Measurements from ENCODE around the gene PDYN. TPM values are rescaled to one million over a fixed set of nuclear protein-coding genes. Genes with fewer than 3 reads are reported as not detected.
A peak's percentile ranks its signal among the peaks of the same experiment; 100 is the strongest.

Gene PDYN
- total and polyA plus RNA-seq, 10 of the 15 experiments (the other 5 are each of a cell fraction or from before 2014, with no cell fraction given): not detected

GRCh38 chr20:1955217-1955616 lies 38.6 kb downstream of the PDYN start (continued):
- TF ChIP-seq PRDM15 (CRISPR knock-in tag; IDR thresholded peaks at IDR 0.05): no peak
- no peak for TF ChIP-seq ZSCAN29 (IDR thresholded peaks at IDR 0.05)
- no peak for TF ChIP-seq RELB (IDR thresholded peaks at IDR 0.05; ENCODE audit: low read depth)

- POLR2A ChIA-PET: no interaction called here
- H4K20me1 ChIP-seq (ENCODE audit: control insufficient read depth, insufficient read depth): no peaks in the 10 kb centered on the region
- H3K9me3 ChIP-seq (replicated peaks; ENCODE audit: control insufficient read depth, insufficient read depth, low read length): no peaks in the 10 kb centered on the region
- no peak overlapping the region for H3K27ac ChIP-seq (ENCODE audit: control insufficient read depth, insufficient read depth)
- CTCF ChIA-PET: interaction anchor here (0.6 to 2.2 kb wide), 5 partner anchors 10 to 250 kb away, joined by 3 to 7 read pairs (median 4); no protein-coding TSS in a partner anchor
- SMC1A ChIA-PET (ENCODE audit: uncharacterized antibody, unreplicated experiment): interaction anchor here (0.7 to 3.6 kb wide), 2 partner anchors 12 to 152 kb away, joined by 3 to 16 read pairs; no protein-coding TSS in a partner anchor
- peak; percentile 19; the same call in 2 of the 3 replicates for ATAC-seq
- H3K9ac ChIP-seq (ENCODE audit: control insufficient read depth, insufficient read depth, low read length): no peak overlapping the region
- in situ Hi-C loops (cut with MboI): no loop called here
- H3K4me1 ChIP-seq (ENCODE audit: control insufficient read depth, insufficient read depth, low read length): peaks cover 18% of the 10 kb centered on the region
- no peaks in the 10 kb centered on the region for H3K36me3 ChIP-seq (ENCODE audit: control insufficient read depth in 2 of 2, insufficient read depth in 2 of 2, low read length in 1 of 2)
- intact Hi-C loops (cut with micrococcal nuclease; ENCODE audit: unreplicated experiment): loop anchor here (5.0 kb wide), 1 partner anchor 151 kb away; no protein-coding TSS in a partner anchor
- FAIRE-seq: peak; percentile 68
- H3K79me2 ChIP-seq (ENCODE audit: control insufficient read depth, insufficient read depth, low read length): no peaks in the 10 kb centered on the region
- H3K27me3 ChIP-seq (replicated peaks in 1 of 2; ENCODE audit: control insufficient read depth in 2 of 2, insufficient read depth in 2 of 2, low read length in 1 of 2): no peaks in the 10 kb centered on the region
- no peak overlapping the region for H3K4me3 ChIP-seq
- no peak for TF ChIP-seq EGR1 (IDR thresholded peaks at IDR 0.05; ENCODE audit: borderline replicate concordance in 1 of 2, low read depth in 2 of 2, low read length in 2 of 2)
- TF ChIP-seq ASH2L (IDR thresholded peaks at IDR 0.05; ENCODE audit: borderline replicate concordance, low read depth): no peak
- no peak for TF ChIP-seq ZSCAN29 (IDR thresholded peaks at IDR 0.05)
- TF ChIP-seq PKNOX1 (IDR thresholded peaks at IDR 0.05): no peak
- TF ChIP-seq ATF3 (IDR thresholded peaks at IDR 0.05; ENCODE audit: borderline replicate concordance, extremely low read depth, low read depth, low read length): no peak
- no peak for TF ChIP-seq YBX1 (IDR thresholded peaks at IDR 0.05)
- TF ChIP-seq MLLT1 (IDR thresholded peaks at IDR 0.05): no peak
- TF ChIP-seq NR2F1 (conservative IDR thresholded peaks at IDR 0.05): no peak
- no peak for TF ChIP-seq RUNX3 (IDR thresholded peaks at IDR 0.05; ENCODE audit: low read length)
- no peak for TF ChIP-seq MXI1 (IDR thresholded peaks at IDR 0.05; ENCODE audit: low read depth, low read length)
- RAD21 ChIA-PET (ENCODE audit: unreplicated experiment): interaction anchor here (1.0 to 1.6 kb wide), 2 partner anchors 57 to 152 kb away, joined by 3 to 7 read pairs; no protein-coding TSS in a partner anchor
- no TSS peak for BruUV-seq (replicated peaks)
- peak overlapping the region; percentile 46 for H2AFZ ChIP-seq (ENCODE audit: control insufficient read depth, low read depth, low read length)
- peak overlapping the region; percentile 44; the same call in 1 of the 2 replicates for H3K4me2 ChIP-seq (ENCODE audit: control insufficient read depth, insufficient read depth)
- WGBS (ENCODE audit: insufficient coverage, insufficient replicate concordance, low lambda C conversion rate, missing lambda C conversion rate): 18% methylated on average over 5 of the region's 5 CpGs
- DNase-seq (ENCODE audit: low read depth, low spot score): no peak
Observed at GRCh38 chr20:1953621-1954020, 40.2 kb downstream of the PDYN start.

Measured in GM12878 (cell line).